ENCODE data around the gene CD99L2.

Gene CD99L2, protein sequence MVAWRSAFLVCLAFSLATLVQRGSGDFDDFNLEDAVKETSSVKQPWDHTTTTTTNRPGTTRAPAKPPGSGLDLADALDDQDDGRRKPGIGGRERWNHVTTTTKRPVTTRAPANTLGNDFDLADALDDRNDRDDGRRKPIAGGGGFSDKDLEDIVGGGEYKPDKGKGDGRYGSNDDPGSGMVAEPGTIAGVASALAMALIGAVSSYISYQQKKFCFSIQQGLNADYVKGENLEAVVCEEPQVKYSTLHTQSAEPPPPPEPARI

DNA sequence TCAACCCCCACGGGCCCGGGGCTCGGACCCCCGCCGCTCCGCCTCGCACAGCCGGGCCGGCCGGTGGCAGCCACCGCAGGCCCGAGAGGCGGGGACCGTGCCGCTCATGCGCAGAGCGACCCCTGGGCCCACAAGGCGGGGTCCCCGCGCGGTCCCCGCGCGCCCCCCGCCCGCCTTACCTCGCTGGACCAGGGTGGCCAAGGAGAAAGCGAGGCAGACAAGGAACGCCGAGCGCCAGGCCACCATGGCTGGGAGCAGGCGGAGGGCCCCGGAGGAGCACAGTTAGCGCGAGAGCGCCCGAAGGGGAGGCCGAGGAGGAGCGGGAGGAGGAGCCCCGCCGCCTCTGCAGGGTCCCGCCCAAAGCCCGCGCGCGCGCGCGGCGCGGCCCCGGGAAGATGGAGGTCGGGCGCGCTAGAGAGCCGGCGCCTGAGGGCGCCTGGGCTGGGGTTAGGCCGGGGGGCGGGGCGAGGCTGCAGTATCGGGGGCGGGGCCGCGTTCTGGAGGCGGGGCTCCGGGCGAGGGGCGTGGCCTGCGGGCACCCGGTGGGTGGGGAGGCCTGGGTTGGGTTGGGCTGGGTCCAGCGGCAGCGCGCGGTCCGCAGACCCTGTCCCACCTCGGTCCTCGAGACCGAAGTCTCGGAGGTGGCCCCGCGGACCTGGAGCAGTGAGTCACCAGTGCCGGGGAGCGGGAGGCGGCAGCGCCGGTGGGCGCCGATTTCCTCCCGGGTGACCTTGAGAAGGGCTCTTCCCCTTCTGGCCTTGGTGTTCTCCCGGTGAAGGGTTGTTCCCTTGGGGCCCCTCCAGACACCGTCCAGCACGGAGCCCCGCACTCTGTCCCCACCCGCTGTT lies at the start of gene CD99L2:
CD99L2 (minus strand) TSS at position 326 of the 848 bp plus-strand sequence; CDS start at position 246, 80 bp downstream.
- DNase-seq (ENCODE audit: low spot score), result peak; percentile 78
- TF ChIP-seq, protein P1, sequence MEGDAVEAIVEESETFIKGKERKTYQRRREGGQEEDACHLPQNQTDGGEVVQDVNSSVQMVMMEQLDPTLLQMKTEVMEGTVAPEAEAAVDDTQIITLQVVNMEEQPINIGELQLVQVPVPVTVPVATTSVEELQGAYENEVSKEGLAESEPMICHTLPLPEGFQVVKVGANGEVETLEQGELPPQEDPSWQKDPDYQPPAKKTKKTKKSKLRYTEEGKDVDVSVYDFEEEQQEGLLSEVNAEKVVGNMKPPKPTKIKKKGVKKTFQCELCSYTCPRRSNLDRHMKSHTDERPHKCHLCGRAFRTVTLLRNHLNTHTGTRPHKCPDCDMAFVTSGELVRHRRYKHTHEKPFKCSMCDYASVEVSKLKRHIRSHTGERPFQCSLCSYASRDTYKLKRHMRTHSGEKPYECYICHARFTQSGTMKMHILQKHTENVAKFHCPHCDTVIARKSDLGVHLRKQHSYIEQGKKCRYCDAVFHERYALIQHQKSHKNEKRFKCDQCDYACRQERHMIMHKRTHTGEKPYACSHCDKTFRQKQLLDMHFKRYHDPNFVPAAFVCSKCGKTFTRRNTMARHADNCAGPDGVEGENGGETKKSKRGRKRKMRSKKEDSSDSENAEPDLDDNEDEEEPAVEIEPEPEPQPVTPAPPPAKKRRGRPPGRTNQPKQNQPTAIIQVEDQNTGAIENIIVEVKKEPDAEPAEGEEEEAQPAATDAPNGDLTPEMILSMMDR (conservative IDR thresholded peaks at IDR 0.05; ENCODE audit: low read depth), result no peak
- CTCF ChIA-PET, result no interaction called here
- POLR2A ChIA-PET (ENCODE audit: low non-redundant PET), result interaction anchor here (0.7 kb wide), 1 partner anchor 49 kb away, joined by 3 read pairs; no protein-coding TSS in a partner anchor
- H3K27ac ChIP-seq, result peak within 1 kb of the TSS; percentile 59

DNA sequence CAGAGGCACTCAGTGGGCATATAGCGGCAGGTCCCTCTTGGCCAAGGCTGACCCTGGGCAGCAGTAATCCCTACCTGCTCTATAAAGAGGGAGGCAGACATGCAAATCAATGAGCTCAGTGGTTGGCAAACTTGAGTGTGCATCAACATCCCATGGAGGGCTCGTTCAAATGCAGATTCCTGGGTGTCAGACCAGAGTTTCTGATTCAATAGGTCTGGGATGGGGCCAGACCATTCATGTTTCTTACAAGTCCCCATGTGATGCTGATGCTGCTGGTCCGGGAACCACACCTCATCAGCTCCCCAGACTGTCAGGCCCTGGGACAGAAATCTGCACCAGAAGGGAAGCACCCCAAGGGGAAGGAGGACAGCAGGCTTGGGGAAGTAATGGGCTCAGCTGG lies 45.8 kb upstream of the CD99L2 start:
- CTCF ChIA-PET, result no interaction called here
- TF ChIP-seq, protein P1 (conservative IDR thresholded peaks at IDR 0.05; ENCODE audit: low read depth), result no peak
- DNase-seq (ENCODE audit: low spot score), result no peak
- no peak overlapping the region for H3K27ac ChIP-seq
- POLR2A ChIA-PET (ENCODE audit: low non-redundant PET), result no interaction called here

DNA sequence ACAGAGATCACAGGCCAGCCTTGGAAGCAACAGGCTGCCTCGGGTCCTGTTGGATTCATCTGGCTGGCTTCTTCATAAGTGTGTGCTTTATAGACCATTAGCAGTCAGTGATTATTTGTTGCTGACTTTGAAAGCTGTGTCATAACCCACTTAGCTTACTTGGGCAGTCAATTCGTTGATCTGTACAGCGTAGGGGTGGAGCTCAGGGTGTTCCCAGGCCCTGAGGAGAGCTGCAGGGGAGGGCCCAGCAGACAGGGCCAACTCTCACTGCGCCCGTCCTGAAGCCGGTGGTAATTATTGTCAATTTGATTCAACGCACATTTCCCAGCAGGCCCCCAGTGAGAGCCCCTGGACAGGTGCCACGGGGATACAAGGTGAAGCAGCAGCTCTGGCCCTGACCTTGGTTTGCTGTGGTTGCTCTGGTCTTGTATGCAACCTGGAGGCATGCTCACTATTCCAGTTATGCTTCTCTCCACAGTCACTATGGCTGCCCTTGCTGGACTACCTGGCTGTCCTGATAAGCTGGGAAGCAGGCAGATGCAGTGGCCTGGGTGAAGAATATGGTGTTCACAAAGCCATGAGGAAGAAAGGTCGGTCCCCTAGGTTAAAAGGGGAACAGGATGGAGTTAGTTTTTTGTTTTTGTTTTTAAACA lies 44.6 kb upstream of the CD99L2 start:
- ChIA-PET CTCF (no interaction called here), POLR2A (ENCODE audit: low non-redundant PET) (no interaction called here)
- DNase-seq (ENCODE audit: low spot score), result no peak
- TF ChIP-seq, protein P1 (conservative IDR thresholded peaks at IDR 0.05; ENCODE audit: low read depth), result no peak
- H3K27ac ChIP-seq, result no peak overlapping the region

DNA sequence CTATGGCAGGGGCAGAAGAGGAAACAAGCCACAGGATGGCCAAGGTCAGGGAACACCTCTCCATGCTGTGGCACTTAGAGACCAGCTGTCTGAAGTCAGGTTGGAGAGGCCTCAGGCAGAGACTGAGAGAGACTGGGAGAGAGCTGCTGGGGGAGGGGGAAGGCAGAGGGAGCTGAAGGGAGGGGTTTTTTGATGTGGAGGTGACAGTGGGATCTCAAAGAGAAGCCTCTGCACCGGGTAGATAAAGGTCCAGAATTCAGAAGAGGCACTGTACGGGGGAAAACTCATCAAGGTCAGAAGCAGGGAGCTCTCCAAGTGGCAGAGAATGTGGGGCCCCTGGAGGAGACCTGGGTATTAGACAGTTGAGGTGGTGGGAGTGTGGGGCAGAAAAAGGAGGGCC lies 43.1 kb upstream of the CD99L2 start:
- POLR2A ChIA-PET (ENCODE audit: low non-redundant PET), result no interaction called here
- TF ChIP-seq, protein P1 (conservative IDR thresholded peaks at IDR 0.05; ENCODE audit: low read depth), result no peak
- H3K27ac ChIP-seq, result no peak overlapping the region
- no peak for DNase-seq (ENCODE audit: low spot score)
- CTCF ChIA-PET, result no interaction called here

DNA sequence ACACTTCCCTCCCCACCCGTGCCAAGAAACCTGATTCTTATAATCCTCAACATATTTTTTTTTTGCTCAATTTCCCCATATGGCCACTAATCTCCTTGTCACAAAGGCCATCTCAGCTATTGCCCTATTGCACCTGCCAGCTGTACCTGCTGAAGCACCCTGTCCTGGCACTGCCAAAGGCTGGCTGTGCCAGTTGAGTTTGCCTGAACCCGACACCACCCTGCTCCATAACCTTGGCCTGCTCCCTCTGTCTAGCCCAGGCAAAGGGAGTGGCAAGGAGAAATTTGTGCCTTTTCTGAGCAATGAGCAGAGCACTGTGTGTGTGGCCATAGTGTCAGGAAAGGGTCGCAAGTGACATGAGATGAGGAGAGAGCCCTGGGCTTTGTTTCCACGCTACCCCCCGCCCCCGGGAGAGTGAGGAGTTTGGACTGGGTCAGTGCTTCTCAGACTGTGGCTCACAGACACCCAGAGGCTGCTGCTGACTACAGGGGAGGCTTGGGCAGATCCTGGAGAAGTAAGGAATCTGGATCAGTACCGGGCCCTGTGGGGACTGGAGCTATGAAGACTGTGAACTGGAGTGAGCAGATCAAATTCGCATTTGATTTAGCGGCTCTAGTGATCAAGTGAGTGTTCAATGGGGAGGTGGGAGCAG lies 42.5 kb upstream of the CD99L2 start:
- no peak overlapping the region for H3K27ac ChIP-seq
- TF ChIP-seq, protein P1 (conservative IDR thresholded peaks at IDR 0.05; ENCODE audit: low read depth), result no peak
- CTCF ChIA-PET, result no interaction called here
- POLR2A ChIA-PET (ENCODE audit: low non-redundant PET), result no interaction called here
- no peak for DNase-seq (ENCODE audit: low spot score)

DNA sequence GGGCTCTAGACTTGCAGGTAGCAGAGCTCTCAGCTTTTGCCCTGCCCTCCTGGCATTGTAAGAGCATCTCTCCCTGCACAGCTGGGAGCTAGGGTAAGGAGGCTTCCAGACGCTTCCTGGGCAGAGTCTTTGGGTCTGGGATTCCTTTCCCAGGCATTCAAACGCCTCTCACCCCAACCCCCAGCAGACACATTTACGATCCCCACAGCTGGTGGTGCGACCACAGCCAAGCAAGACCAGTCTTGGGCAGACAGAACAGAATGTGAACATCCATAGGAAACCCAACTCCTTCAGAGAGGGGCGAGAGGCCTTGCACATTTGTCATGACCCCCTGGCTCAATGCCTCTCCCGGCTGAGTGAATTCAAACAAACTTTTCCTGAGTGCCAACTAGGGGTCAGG lies 38.1 kb upstream of the CD99L2 start:
- CTCF ChIA-PET, result no interaction called here
- TF ChIP-seq, protein P1 (conservative IDR thresholded peaks at IDR 0.05; ENCODE audit: low read depth), result no peak
- DNase-seq (ENCODE audit: low spot score), result no peak
- POLR2A ChIA-PET (ENCODE audit: low non-redundant PET), result no interaction called here
- no peak overlapping the region for H3K27ac ChIP-seq

Data from RWPE1 (cell line).